GM12874 (cell line): ENCODE data around the gene CHRM4.
A peak's percentile ranks its signal among the peaks of the same experiment; 100 is the strongest.

ENCODE experiments used
- CTCF ChIP-seq: IDR thresholded peaks from 2 replicates; pipeline ENCODE4 v1.5.1; 2011; ENCODE audit warnings: low read depth, mild to moderate bottlenecking, control low read depth, low read length, moderate library complexity; ENCODE audit not compliant: insufficient read depth

The CHRM4 gene

GRCh38 chr11:46351606-46352005, 40.0 kb downstream of the CHRM4 start:
- TF ChIP-seq CTCF = no peak

GRCh38 chr11:46351148-46351547, 40.4 kb downstream of the CHRM4 start:
- no peak for TF ChIP-seq CTCF

GRCh38 chr11:46350695-46351094, 40.9 kb downstream of the CHRM4 start:
- TF ChIP-seq CTCF = no peak

GRCh38 chr11:46348566-46349401, 42.8 kb downstream of the CHRM4 start:
- TF ChIP-seq CTCF = no peak

GRCh38 chr11:46347637-46348311, 43.8 kb downstream of the CHRM4 start:
- TF ChIP-seq CTCF = no peak

- peak; percentile 85 for TF ChIP-seq CTCF
These were observed 44.5 kb downstream of the CHRM4 start, which contains the start of gene DGKZ for GRCh38 chr11:46346886-46347636. Gene DGKZ (plus strand): TSS chr11:46347463. CDS start chr11:46347660, 197 bp downstream.
